Measurements from ENCODE around the gene IRF2BP1.

GRCh38 chr19:45924891-45925447, 39.0 kb upstream of the IRF2BP1 start:
- TF ChIP-seq CTCF (IDR thresholded peaks at IDR 0.05) (no peak), EZH2 (IDR thresholded peaks at IDR 0.05) (no peak), EZH2phosphoT487 (IDR thresholded peaks at IDR 0.05) (no peak)
